ENCODE results near the gene RUNX1.

Gene RUNX1

GRCh38 chr21:34944015-34944755 lies 104.9 kb downstream of the RUNX1 start:
- DNase-seq = no peak

- DNase-seq = no peak
Observed at GRCh38 chr21:34942911-34943310, 106.2 kb downstream of the RUNX1 start.

GRCh38 chr21:34941162-34941561 lies 107.9 kb downstream of the RUNX1 start:
- no peak for DNase-seq

- DNase-seq = no peak
Observed at GRCh38 chr21:34939673-34940331, 109.3 kb downstream of the RUNX1 start.

- DNase-seq = no peak
Observed at GRCh38 chr21:34938089-34938764, 110.9 kb downstream of the RUNX1 start.

GRCh38 chr21:34936883-34937563 lies 112.1 kb downstream of the RUNX1 start:
- no peak for DNase-seq

GRCh38 chr21:34936371-34936789 lies 112.7 kb downstream of the RUNX1 start:
- DNase-seq = no peak

- no peak for DNase-seq
Observed at GRCh38 chr21:34935898-34936297, 113.2 kb downstream of the RUNX1 start.

- DNase-seq = no peak
Observed at GRCh38 chr21:34935452-34935851, 113.7 kb downstream of the RUNX1 start.

- DNase-seq = no peak
Observed at GRCh38 chr21:34934350-34934749, 114.8 kb downstream of the RUNX1 start.

- DNase-seq = no peak
Observed at GRCh38 chr21:34933609-34934335, 115.3 kb downstream of the RUNX1 start.

GRCh38 chr21:34932233-34932632 lies 116.9 kb downstream of the RUNX1 start:
- DNase-seq = no peak

GRCh38 chr21:34930971-34931370 lies 118.1 kb downstream of the RUNX1 start:
- no peak for DNase-seq

GRCh38 chr21:34928637-34929036 lies 120.5 kb downstream of the RUNX1 start:
- DNase-seq = no peak

GRCh38 chr21:34927992-34928391 lies 121.1 kb downstream of the RUNX1 start:
- no peak for DNase-seq

- no peak for DNase-seq
Observed at GRCh38 chr21:34926803-34927467, 122.2 kb downstream of the RUNX1 start.

GRCh38 chr21:34925597-34925996 lies 123.5 kb downstream of the RUNX1 start:
- DNase-seq = no peak

GRCh38 chr21:34924771-34925419 lies 124.2 kb downstream of the RUNX1 start:
- DNase-seq = no peak

GRCh38 chr21:34924194-34924593 lies 124.9 kb downstream of the RUNX1 start:
- DNase-seq = no peak

- DNase-seq = no peak
Observed at GRCh38 chr21:34923626-34924025, 125.5 kb downstream of the RUNX1 start.

GRCh38 chr21:34923202-34923601 lies 125.9 kb downstream of the RUNX1 start:
- DNase-seq = no peak
